ENCODE data around the gene MED29.

Gene MED29

GRCh38 chr19:39400061-39400460 is 8.9 kb downstream of the MED29 start:
- TF ChIP-seq EP300 (IDR thresholded peaks at IDR 0.05; ENCODE audit: borderline replicate concordance) (no peak), YY1 (IDR thresholded peaks at IDR 0.05; ENCODE audit: low read depth) (no peak), TEAD4 (IDR thresholded peaks at IDR 0.05) (no peak), CREB1 (IDR thresholded peaks at IDR 0.05; ENCODE audit: low read depth) (no peak), FOXM1 (IDR thresholded peaks at IDR 0.05; ENCODE audit: borderline replicate concordance, low read depth) (no peak), TCF12 (IDR thresholded peaks at IDR 0.05; ENCODE audit: low read depth) (no peak), CEBPB (IDR thresholded peaks at IDR 0.05) (no peak), TAF1 (IDR thresholded peaks at IDR 0.05; ENCODE audit: low read depth) (no peak), ZBTB7A (IDR thresholded peaks at IDR 0.05; ENCODE audit: low read depth) (no peak), REST (IDR thresholded peaks at IDR 0.05; ENCODE audit: low read depth) (no peak), EGR1 (IDR thresholded peaks at IDR 0.05) (no peak), NFIC (IDR thresholded peaks at IDR 0.05) (no peak), RAD21 (IDR thresholded peaks at IDR 0.05; ENCODE audit: low read depth) (no peak)
- TF ChIP-seq, protein P1, sequence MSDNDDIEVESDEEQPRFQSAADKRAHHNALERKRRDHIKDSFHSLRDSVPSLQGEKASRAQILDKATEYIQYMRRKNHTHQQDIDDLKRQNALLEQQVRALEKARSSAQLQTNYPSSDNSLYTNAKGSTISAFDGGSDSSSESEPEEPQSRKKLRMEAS (IDR thresholded peaks at IDR 0.05), result no peak
- TF ChIP-seq, protein P2, sequence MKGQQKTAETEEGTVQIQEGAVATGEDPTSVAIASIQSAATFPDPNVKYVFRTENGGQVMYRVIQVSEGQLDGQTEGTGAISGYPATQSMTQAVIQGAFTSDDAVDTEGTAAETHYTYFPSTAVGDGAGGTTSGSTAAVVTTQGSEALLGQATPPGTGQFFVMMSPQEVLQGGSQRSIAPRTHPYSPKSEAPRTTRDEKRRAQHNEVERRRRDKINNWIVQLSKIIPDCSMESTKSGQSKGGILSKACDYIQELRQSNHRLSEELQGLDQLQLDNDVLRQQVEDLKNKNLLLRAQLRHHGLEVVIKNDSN (IDR thresholded peaks at IDR 0.05), result no peak

DNA sequence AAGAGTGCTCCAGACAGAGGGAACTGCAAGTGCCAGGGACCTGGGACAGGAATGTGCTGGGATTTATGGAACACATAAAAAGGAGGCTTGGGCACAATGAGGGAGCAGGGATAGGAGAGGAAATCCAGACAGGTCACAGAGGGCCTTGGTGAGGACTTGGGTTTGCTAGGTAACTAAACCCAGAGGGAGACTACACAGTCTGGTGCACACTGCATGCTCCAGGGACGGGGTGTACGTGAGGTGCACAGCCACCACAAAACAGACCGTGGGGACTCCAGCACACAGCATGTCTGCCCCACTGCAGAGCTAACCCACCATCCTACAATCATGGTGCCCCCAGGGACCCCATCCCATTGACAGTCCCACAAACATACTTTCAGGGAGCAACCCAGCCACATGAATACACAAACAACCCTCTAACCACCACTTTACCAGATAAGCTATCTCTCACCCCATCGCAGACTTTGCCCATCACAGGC is 9.9 kb downstream of the MED29 start:
- no peak for TF ChIP-seq TAF1 (IDR thresholded peaks at IDR 0.05; ENCODE audit: low read depth)
- TF ChIP-seq CREB1 (IDR thresholded peaks at IDR 0.05; ENCODE audit: low read depth), result no peak

DNA sequence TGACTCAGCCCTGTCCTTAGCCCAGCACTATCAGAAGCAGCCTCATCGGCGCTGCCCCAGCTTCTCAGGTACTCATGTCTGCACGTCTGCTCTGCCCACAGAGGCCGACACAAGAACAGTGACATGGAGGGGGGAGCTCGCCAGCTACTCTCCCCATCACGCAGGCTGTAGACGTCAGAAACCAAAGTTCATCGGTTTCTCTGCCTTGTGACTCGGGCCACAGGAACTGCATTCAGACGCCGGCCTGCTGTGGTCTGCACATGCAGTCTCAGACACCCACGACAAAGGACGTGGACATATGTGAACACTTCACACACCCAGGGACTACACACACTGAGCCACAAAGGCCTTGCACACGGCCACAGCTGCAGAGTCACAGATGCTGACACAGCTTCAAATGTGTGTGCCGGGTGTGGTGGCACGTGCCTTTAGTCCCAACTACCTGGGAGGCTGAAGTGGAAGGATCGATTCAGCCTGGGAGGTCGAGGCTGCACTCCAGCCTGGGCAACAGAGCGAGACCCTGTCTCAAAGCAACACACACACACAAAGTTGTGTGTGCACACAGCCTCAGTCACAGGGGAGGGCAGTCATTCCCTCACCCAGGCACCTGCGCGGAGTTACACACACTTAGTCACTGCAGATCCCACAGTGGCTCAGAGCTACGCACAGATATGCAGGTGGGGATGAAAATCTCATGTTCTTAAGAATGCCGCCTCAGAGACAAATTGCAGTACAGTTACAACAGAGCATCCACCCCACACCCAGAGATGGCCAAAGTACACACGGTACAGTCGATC is 10.6 kb downstream of the MED29 start:
- TF ChIP-seq CEBPB (IDR thresholded peaks at IDR 0.05) (no peak), TEAD4 (IDR thresholded peaks at IDR 0.05) (no peak), ZBTB7A (IDR thresholded peaks at IDR 0.05; ENCODE audit: low read depth) (no peak), REST (IDR thresholded peaks at IDR 0.05; ENCODE audit: low read depth) (no peak), RAD21 (IDR thresholded peaks at IDR 0.05; ENCODE audit: low read depth) (no peak), CREB1 (IDR thresholded peaks at IDR 0.05; ENCODE audit: low read depth) (no peak), TAF1 (IDR thresholded peaks at IDR 0.05; ENCODE audit: low read depth) (no peak), EGR1 (IDR thresholded peaks at IDR 0.05) (no peak), TCF12 (IDR thresholded peaks at IDR 0.05; ENCODE audit: low read depth) (no peak), EP300 (IDR thresholded peaks at IDR 0.05; ENCODE audit: borderline replicate concordance) (no peak), FOXM1 (IDR thresholded peaks at IDR 0.05; ENCODE audit: borderline replicate concordance, low read depth) (no peak), NFIC (IDR thresholded peaks at IDR 0.05) (no peak), YY1 (IDR thresholded peaks at IDR 0.05; ENCODE audit: low read depth) (no peak)
- TF ChIP-seq, protein P2 (IDR thresholded peaks at IDR 0.05), result no peak
- TF ChIP-seq, protein P1 (IDR thresholded peaks at IDR 0.05), result no peak

GRCh38 chr19:39402346-39403300 is 11.4 kb downstream of the MED29 start:
- TF ChIP-seq EP300 (IDR thresholded peaks at IDR 0.05; ENCODE audit: borderline replicate concordance) (0 out of 2 replicates have a peak, but pooled peaks have one; percentile 24), CREB1 (IDR thresholded peaks at IDR 0.05; ENCODE audit: low read depth) (no peak), CEBPB (IDR thresholded peaks at IDR 0.05) (no peak), ZBTB7A (IDR thresholded peaks at IDR 0.05; ENCODE audit: low read depth) (peak; percentile 98), NFIC (IDR thresholded peaks at IDR 0.05) (0 out of 2 replicates have a peak, but pooled peaks have one; percentile 31), YY1 (IDR thresholded peaks at IDR 0.05; ENCODE audit: low read depth) (no peak), TEAD4 (IDR thresholded peaks at IDR 0.05) (peak; percentile 48), REST (IDR thresholded peaks at IDR 0.05; ENCODE audit: low read depth) (no peak), EGR1 (IDR thresholded peaks at IDR 0.05) (peak; percentile 100), TCF12 (IDR thresholded peaks at IDR 0.05; ENCODE audit: low read depth) (peak; percentile 65; the same call in 1 of the 2 replicates), RAD21 (IDR thresholded peaks at IDR 0.05; ENCODE audit: low read depth) (no peak), FOXM1 (IDR thresholded peaks at IDR 0.05; ENCODE audit: borderline replicate concordance, low read depth) (no peak), TAF1 (IDR thresholded peaks at IDR 0.05; ENCODE audit: low read depth) (0 out of 2 replicates have a peak, but pooled peaks have one; percentile 23)
- TF ChIP-seq, protein P2 (IDR thresholded peaks at IDR 0.05), result peak; percentile 77
- TF ChIP-seq, protein P1 (IDR thresholded peaks at IDR 0.05), result peak; percentile 98

All from Ishikawa (cell line).